ENCODE measurements around the gene LBR.
"Not testable (repeated sequence)": the region's sequence is repeated elsewhere in the genome, so short reads cannot be mapped to it uniquely, and the experiment has no call there.

LBR gene

DNA sequence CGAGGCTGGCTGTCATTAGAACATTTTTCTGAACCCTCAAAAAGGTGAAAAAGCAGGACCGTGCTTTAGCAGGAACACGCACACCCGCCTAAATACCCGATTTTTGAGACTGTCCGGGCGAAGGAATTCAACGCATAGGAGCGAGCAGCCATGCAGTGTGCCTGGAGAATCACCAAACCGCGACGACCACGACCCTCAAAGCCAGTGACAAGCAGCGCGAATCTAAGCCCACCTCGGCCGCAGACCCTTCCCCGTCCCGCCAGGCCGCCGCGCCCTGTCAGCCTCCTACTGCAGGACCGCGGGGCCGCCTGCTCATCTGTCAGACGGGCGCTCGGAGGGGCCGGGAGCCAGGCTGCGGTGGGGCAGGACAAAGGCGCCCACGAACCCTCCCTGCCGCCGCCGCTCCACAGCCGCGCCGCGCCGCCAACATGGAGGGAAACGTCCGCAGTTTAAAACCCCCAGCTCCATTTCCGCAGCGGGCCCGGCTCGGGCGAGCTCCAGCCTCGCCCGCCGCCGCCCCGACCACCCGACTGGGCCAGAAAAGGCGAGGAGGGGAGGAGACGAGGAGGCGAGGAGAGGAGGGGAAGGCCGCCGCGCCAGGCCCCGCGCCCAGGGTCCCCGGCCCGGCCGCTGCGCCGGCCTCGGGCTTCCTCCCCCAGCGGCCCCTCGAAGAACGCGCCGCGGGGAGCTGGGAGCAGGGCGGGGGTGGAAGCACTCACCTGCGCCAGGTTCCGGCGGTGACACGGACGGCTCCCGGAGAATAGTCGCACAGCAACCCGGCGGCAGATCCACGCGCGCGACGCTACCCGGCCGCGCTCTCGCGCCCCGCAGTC lies at the start of gene LBR:
Gene LBR, minus strand, starts transcription at position 804 of the 833 bp plus-strand sequence. CDS start 3,963 bp downstream, outside the sequence.
- DNase-seq = no peak

DNA sequence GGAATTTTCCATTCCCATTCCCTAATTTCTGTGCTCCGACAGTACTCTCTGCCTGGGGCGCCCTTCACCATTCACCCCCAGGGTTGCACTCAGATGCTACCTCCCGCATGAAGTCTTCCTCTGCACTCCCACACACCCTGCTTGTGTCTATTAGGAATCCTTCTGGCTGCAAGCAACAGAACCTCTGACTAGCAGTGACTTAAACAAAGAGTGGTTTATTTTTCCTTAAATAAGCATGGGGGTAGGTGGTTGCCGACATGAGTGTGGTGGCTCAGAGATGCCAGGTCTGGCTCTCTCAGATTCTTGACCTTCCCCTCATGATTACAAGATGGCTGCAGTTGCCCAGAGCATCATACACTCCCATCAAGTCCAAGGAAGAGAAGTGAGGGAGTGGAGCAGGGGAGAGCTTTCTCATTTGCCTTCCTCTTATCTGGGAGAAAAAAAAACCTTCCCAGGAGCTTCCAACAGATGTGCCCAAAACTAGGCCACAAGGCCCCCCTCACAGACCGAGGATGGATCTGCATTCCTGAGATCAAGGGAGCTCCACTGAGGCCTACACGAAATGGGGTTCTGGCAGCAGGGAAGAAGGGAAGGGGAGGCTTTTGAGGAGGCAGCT lies 49.6 kb upstream of the LBR start:
- DNase-seq = no peak

DNA sequence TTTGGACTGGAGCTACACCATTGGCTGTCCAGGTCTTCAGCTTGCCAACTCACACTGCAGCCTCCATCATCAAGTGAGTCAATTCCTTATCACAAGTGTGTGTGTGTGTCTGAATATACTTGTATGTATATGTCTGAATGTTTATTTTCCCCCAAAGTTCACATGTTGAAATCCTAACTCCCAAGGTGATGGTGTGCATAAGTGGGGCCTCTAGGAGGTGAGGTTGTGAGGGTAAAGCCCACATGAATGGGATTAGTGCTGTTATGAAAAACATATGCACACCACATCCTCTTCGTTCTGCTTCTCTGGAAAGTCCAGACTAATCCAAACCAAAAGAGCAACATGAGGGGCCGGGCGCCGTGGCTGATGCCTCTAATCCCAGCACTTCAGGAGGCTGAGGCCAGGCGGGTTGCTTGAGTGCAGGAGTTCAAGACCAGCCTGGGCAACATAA lies 48.7 kb upstream of the LBR start:
- DNase-seq = no peak

DNA sequence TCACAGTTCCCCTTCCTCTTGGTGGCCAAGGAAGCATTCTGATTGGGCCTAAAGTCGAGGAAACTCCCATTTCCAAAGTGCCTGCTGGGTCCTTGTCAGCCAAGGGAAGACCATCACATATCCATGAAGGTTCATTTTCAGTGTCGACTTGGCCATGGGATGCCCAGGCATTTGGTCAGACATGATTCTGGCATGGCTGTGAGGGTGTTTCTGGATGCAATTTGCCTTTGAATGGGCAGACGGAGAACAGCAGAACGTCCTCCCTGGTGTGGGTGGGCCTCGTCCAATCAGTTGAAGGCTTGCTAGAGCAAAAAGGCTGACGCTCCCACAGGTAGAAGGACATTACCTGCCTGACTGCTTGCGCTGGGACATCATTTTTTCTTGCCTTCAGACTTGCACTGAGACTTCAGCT lies 48.3 kb upstream of the LBR start:
- DNase-seq = no peak

DNA sequence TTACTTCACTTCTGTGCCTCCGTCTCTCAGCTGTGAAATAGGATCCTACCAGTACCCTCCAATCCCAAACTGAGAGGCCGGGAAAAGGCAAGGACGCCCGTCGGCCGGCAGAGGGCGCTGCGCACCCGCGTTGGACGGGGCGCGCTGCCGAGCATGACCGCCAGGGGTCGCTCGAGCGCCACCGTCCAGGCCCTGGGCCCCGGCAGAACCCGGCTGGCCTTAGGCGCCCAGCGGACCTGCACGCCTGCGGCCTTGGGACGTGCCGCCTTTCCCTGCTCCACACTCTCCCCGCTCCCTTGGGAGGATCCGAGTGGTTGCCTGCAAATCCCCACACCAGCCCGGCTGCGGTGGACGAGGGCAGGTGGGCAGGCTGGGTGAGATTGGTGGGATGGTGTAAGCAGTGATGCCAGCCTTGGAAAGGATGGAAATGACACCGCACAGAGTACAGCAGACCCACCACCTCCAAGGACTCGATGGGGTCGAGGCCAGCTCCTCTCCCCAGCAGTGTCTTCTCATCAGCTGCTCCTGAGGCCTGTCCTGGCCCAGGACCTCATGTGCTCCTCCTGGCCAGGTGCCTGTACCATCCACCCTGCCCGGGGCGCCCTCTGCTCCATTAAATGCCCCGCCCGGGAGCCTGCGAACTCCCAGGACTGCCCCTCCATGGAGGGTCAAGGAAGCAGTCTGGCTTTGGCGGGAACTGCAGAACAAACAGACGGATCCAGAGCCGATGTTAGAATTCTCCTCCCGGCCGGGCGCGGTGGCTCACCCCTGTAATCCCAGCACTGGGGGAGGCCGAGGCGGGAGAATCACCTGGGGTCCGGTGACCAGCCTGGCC lies 47.4 kb upstream of the LBR start:
- peak; percentile 70 for DNase-seq

DNA sequence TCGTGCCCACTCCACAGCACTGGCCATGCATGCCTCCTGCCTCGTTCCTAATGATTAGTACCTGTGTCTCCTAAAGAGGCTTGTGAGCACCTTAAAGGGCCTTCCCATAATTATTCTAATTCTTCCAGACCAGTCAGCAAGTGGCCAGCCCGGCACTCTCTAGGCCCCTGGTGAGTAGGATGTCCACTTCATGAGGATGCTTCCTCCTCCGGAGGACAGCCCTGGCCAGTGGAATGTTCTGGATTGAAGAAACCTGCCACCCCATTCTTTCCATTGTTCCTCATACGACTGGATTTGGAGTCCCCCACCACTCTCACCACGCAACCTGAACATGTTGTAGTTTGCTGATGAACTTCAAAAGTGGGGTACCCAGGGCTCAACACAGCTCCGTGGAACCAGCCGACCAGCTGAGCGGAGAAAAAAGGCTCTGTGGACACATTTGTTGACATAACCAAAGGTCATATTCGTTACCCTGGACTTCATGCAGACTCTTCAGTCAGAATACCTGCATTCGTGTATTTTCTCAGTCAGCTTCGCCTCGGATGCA lies 46.7 kb upstream of the LBR start:
- no peak for DNase-seq

DNA sequence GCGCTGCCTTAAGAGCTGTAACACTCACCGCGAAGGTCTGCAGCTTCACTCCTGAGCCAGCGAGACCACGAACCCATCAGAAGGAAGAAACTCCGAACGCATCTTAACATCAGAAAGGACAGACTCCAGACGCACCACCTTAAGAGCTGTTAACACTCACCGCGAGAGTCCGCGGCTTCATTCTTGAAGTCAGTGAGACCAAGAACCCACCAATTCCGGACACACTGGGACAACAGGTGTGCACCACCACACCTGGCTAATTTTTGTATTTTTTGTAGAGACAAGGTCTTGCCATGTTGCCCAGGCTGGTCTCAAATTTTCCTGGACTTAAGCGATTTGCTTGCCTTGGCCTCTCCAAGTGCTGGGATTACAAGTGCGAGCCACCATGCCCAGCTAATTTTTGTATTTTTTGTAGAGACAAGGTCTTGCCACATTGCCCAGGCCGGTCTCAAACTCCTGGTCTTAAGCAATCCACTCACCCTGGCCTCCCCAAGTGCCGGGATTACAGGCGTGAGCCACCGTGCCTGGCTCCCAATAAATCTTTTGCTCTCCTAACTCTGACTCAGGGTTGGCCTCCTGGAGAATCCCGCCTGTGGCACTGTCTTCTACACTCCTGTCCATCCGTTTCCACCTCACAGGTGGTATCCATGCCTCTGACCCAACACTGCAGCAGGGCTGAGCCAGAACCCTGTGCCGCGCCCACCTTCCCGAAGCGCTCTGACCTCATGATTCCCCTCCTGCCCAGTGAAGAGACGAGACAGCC lies 46.0 kb upstream of the LBR start:
- DNase-seq = not testable (repeated sequence)

DNA sequence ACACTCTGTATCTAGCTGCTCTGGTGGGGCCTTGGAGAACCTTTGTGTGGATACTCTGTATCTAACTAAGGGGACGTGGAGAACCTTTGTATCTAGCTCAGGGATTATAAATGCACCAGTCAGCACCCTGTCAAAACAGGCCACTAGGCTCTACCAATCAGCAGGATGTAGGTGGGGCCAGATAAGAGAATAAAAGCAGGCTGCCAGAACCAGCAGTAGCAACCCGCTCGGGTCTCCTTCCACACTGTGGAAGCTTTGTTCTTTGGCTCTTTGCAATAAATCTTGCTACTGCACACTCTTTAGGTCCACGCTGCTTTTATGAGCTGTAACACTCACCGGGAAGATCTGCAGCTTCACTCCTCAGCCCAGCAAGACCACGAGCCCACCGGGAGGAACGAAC lies 45.4 kb upstream of the LBR start:
- peak; percentile 55 for DNase-seq

DNA sequence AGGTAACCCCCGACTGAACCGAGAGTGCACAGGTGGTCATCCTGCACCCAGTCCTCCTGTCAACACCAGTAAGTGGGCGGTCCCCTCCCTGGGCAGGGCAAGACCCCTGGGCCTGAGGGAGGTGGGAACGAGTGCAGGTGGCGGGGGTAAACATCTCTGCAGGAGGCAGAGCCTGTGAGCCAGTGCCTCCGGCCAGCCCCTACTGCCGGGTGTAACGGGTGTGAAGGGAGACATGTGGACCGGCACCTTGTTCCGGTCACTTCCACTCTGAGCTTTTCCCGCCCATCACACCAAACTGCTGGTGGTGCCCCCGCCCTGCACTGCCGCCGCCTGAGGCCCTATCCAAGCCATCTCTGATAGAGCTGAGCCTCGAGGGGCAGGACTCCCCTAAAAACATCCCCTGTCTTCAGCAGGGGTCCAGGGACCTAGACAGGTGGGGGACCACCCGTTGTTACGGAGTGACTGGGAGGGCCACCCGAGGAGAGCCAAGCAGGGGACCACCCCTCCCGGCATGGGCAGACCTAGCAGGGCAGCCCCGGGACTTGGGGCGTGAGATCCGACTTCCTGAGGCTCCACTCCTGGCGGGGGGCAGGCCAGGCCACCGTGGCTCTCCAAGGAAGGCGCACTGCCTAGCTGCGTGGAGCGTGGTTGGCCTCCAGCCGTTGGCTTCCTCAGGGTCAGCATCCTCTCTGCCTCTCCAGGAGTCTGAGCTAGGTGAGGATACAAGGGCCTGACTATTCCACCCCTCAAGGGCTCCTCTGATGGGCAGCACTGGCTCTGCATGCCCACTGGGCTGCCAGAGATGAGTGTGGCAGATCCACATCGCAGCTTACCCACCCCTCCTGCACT lies 43.8 kb upstream of the LBR start:
- DNase-seq = no peak

DNA sequence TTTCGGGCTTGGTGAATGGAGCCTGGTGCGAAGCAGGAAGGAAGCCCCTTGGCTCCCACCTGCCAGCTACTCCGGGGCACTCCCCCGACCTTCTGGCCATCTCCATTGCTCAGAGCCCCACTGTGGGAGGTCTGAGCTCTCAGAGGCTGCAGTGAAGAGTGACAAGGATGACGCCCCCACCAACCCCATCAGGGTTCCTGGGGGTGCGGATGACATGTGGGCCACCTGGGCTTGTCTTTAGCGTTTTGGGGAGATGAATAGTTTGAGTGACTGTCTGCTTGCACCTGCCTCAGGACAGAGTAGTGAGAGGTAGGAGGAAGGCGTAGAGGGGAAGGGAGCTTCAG lies 43.2 kb upstream of the LBR start:
- no peak for DNase-seq

DNA sequence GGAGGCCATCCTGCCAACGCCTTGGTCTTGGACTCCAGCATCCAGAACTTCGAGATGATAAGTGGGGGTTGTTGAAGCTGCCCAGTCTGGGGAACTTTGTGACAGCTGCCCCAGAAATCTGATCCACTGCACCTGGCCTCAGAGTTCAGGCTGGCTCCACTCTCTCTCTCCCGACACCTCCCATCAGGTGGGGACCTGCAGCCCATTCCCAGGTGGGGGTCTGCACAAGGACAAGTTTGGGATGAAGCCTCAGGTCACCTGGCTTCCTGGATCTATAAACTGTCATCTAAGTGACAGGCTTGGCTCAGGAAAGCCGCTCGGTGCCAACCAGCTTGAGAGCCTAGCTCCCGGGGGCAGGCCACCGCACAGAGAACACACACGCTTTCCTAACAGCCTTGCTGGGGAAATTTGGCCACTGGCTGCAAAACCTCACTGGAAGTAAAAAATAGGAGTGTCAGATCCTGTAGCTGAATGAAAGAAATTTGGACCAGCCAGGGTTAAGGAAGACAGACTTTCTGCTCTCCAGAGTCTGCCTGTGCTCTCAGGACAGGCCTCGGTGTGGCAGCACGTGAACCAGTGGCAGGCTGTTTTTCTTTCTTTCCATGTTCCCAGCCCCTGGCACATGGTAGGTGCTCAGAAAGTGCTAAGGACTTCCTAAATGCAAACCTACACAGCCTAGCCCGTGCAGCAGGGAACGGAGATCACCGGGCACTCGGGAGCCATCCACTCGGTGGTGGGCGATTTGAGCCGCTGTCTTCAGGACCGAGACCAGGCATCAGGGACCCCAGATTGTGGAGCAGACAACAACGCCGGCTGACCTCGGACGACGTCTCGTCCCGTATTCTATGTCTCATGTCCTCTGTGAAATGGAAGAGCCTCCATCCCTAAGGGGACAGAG lies 42.6 kb upstream of the LBR start:
- DNase-seq = no peak

DNA sequence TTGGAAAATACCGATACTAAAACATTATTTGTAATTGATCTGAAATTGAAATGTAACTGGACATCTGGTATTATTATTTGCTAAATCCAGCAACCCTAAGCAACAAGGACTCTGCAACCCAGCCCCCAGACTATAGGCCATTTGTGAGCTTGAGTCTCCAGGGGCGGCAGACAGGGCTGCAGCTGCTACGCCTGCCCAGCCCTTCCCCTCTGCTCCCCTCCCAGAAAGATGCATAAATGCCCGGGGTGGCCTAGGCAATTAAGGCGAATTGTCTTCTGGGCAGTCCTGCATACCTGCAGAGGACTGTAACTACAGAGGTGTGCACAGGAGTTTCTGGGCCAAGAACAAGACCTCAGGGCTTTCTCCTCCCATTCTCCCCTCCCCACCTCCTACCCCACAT lies 41.2 kb upstream of the LBR start:
- no peak for DNase-seq

DNA sequence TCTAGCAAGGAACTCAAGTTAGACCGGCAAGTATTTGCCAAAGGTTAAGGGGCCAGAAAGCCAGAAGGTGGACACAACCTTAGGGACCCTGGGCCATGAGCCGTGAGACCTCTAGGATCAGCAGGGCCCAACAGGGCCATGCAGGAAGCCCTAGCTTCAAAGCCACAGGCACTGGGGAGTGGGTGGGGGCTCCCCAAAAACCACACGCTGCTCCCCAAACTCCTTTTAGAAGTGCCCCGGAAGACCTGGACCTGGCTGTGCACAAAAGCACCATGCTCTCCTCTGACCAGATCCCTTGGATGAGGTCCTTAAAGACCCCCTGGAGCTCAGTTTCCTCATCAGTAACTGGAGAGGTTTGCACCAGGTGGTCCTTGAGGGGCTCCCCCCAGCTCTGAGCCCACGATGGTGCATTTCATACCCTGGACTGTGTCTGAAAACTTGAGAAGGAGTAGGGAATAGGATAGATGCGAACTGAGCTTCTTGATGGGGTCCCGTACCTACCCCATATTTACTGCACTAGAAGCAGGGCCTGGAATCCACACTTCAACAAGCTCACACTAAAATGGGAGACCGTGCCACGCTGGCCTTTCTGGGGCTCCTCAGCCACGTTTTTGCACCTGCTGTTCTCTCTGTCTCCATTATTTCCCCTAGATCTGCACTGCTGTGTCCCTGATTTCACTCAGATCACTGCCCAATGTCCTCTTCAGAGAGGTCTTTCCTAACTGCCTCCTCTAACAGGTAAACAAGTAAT lies 40.6 kb upstream of the LBR start:
- peak; percentile 32 for DNase-seq

DNA sequence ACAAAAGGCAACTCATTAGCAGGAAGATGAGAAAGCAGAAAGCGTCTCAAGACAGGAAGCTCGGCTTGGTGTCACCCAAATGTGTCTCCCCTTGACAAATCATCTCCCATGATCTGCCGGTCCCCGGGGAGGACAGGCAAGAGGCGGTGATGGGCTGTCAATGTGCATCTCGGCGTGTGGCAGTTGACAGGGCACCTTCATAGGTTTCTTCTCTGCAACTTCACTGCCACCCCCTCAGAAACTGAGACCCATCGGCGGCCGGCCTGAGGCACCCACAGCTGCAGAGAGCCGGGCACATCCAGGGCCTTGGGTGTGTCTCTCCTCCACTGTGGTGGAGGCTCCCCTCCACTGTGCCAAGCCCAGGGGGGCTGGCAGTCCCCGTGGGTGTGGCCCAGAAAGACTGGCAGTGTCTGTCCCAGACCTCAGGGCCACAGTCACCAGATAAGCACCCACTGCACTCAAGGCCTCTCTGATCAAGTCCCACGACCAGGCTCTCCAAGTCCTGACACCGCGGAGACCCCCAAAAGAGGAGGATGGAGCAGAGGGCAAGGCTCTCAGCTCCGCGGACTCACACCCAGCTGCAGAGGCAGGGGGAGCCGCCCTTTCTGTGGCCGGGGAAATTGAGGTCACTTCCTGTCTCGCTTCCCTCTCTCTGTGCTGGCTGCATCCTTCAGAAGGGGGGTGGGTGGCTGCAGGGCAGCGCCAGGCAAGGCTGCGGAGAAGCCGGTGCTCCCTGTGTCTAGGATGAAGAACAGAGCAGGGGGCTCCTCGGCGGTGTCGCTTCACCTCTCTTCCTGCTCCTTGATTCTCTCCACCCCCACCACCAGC lies 39.6 kb upstream of the LBR start:
- peak; percentile 85 for DNase-seq

DNA sequence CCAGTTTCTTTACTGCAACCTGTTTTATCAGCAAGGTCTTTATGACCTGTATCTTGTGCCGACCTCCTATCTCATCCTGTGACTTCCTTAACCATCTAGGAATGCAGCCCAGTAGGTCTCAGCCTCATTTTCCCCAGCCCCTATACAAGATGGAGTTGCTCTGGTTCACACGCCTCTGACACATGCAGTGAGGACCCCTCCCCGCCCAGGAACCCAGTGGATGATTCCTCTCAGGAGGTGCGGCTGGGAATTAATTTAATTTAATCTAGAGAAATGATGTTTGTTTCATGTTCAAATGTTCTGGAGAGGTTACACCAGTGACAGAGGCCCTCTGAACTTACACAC lies 39.0 kb upstream of the LBR start:
- DNase-seq = no peak

DNA sequence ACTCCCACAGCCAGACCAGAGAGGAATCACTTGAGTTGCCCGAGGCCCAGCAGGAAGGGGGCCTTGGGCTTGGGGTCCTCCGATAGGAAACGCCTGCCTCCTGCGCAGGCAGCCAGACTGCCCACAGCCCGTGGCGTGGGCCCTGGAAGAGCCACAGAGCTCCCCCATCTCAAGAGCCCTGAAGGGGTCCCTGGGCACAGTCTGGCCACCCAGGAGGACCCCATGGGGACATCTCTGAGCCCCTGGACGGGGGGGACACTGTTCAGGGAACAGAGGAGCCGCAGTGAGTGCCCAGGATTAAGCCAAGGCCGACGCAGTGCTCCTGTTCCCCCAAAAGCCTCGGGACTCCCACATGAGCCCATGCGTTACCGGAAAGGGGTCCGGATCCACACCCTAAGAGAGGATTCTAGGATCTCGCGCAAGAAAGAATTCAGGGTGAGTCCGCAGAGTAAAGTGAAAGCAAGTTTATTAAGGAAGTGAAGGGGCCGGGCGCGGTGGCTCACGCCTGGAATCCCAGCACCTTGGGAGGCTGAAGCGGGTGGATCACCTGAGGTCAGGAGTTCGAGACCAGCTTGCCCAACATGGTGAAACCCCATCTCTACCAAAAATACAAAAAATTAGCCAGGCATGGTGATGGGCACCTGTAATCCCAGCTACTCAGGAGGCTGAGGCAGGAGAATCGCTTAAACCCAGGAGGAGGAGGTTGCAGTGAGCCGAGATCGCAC lies 38.1 kb upstream of the LBR start:
- no peak for DNase-seq

DNA sequence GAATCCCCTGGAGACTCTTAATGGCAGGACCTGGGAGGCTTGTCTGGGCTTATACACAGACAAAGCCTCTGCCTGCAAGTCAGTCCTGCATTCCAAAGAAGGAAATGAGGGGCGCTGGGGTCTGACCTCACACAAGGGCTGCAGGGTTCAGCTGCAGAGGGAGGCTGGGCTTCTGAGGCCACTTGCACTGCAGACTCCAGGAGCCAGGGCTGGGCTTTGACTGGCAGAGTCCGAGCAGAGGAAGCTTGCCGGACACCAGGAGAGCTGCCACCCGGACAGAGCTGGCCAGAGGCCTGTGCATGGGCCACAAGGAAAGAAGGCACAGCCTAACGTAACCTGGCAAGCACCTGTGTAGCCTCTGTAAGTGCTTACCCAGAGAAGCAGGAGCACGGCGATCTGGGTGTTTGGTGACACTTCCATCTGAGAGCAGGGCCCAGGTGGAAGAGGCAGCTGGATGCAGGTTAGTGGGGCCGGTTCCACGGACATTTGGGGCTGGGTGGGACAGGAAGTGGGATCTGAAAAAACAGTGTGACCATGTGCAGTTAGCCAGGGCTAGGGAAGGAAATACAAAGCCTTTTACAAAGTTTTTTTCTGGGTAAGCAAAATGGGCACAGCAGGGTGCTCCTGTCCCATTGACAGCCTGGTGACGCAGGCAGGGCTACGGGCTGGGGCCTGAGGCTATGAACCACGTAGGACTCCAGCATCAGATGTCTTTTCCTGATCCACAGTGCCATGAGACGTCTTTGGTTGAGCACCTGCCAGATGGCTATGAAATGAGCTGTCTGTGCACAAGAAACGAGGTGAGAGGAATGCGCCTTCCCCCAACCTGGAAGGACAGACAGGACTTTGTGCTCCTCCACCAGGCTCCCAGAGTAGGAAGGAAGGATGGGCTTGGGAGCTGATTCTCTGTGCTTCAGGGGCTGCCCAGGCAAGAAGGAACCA lies 37.3 kb upstream of the LBR start:
- DNase-seq = no peak
